Effector CD8-positive, alpha-beta T cell (primary cell): ENCODE results near the gene FAM20C.

Experiments used
- DNase-seq: peaks from one replicate; lab custom pipeline; 2025; lab: John Stamatoyannopoulos, UW

Gene FAM20C

GRCh38 chr7:245574-246295 is 53.4 kb downstream of the FAM20C start:
- DNase-seq = no peak

GRCh38 chr7:246451-246850 is 54.1 kb downstream of the FAM20C start:
- DNase-seq = no peak

DNA sequence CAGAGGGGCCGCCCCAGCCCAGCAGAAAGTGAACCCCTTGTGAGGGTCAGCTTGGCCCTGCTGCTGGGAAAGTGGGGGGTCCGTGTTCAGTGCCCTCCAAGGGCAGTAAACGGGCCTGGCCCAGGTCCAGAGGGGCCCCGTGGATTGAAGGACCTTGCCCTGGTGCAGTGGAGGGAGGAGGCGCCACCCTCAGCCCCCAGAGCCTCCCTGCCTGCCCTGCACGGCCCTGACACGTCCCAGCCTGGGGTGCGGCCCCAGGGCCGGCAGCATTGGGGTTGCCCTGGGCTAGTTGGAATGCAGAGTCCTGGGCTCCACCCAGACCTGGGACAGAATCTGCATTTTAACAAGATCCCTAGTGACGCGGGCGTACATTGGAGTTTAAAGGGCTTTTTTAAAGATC is 54.8 kb downstream of the FAM20C start:
- DNase-seq = no peak

- DNase-seq = no peak
These were observed 55.3 kb downstream of the FAM20C start for GRCh38 chr7:247636-248035.

DNA sequence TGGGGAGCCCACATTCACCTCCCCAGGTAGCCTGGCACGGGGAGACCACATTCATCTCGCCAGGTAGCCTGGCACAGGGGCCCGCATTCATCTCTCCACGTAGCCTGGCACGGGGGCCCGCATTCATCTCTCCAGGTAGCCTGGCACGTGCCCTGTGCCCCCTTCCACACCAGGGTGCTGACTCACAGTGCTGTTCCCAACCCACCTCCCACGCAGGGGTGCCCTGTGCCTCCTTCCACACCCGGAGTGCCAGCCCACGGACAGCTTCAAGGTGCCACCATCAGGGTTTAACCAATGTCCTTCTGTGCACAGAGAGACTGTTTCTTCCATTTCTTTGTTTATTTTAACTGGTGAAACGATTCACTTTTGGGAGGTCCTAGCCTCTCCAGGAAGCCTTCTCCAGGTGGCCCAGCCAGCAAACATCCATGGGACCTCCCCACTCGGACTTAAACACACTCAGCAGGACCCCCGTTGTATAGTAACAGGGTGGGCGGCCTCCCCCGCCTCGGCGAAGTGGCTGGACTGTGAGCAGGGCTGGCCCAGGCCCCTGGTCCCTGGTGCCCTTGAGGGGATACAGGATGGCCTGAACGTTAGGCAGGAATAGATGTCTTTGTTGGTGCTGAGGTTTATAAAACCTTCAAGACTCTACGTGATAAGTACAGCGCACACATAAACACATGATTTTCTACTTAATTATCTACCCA is 56.5 kb downstream of the FAM20C start:
- DNase-seq = no peak

- no peak for DNase-seq
These were observed 57.6 kb downstream of the FAM20C start for GRCh38 chr7:249989-250388.

DNA sequence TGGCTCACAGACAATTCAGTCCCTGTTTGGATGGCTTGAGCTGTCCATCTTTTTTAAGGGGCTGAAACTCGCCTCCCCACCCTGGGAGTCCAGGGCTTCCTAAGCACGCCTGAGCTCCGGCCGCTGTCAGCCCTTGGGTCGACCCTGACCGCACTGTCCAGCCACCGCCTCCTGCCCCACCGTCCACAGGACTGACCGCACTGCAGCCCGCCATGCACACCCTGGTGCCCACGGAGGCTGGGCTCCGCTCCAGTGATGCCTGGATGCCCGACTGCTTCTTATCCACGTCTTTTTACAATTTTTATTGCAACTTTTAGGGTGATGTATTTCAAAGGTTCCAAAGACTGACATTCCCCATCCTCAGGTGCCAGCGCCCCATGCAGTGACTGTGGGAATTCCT is 58.2 kb downstream of the FAM20C start:
- DNase-seq = no peak

DNA sequence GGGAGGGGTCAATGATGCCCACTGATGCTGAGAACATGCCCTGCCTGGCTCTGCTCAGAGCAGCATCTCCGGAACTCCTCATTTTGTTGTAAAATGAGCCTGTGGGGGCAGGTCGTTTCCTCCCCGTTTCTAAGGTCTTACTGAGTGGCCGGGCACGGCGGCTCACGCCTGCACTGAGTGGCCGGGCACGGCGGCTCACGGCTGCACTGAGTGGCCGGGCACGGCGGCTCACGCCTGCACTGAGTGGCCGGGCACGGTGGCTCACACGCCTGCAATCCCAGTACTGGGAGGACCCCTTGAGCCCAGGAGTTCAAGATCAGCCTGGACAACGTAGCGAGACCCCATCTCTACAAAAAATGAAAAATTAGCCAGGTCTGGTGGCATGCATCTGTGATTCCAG is 58.6 kb downstream of the FAM20C start:
- no peak for DNase-seq

DNA sequence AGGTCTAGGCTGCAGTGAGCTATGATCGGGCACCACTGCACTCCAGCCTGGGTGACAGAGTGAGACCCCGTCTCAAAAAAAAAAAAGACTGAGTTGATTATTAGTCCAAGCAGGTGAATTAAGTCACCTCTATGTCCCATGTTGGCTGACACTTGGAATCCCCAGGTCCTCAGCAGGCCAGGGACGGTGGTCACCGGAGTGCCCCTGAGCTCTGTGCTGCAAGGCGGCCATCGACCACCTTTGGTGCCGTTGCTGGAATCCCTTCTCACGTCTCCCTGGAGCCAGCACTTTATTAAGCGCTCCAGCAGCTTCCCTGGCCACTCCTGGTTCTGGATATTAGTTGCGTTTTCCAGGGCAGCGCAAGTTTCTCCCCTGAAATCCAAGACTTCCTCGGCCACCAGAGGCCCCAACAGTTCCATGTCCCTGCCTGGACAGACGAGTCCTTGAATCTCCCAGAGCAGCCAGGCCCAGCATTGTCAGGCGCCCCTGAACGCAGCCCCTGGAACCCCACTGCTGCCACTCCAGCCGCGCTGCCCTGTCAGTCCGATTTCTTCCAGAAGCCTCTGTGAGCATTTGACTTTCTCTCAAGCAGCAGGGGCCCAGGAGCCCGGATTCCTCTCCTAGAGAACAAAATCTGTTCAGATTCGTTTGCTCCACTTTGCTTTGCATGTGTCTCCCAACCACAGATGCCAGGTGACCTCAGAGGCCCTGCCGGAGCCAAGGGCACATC is 59.2 kb downstream of the FAM20C start:
- no peak for DNase-seq

DNA sequence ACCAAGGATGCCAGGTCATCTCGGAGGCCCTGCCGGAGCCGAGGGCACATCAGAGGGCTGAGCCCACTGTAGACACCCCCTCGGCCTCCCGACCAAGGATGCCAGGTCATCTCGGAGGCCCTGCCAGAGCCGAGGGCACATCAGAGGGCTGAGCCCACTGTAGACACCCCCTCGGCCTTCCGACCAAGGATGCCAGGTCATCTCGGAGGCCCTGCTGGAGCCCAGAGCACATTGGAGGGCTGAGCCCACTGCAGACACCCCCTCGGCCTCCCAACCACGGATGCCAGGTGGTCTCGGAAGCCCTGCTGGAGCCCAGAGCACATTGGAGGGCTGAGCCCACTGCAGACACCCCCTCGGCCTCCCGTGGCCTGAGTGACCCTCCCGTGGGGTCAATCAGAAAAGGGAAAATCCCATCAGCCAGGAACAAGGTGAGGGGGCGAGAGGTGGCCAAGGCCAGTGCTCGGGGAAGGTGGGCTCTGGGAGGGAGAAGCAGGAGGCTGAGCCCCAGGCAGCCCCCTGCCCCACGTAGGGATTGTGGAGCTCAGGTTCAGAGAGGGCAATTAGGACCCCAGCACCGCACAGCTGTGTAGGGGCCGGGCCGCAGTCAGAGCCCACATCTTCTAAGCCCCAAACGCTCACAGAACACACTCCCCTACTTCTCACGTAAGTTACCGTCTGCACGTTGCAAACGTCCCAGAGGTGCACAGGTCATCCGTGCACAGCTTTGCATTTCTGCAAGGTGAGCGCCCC is 60.0 kb downstream of the FAM20C start:
- no peak for DNase-seq

- no peak for DNase-seq
These were observed 60.6 kb downstream of the FAM20C start for GRCh38 chr7:252981-253380.

DNA sequence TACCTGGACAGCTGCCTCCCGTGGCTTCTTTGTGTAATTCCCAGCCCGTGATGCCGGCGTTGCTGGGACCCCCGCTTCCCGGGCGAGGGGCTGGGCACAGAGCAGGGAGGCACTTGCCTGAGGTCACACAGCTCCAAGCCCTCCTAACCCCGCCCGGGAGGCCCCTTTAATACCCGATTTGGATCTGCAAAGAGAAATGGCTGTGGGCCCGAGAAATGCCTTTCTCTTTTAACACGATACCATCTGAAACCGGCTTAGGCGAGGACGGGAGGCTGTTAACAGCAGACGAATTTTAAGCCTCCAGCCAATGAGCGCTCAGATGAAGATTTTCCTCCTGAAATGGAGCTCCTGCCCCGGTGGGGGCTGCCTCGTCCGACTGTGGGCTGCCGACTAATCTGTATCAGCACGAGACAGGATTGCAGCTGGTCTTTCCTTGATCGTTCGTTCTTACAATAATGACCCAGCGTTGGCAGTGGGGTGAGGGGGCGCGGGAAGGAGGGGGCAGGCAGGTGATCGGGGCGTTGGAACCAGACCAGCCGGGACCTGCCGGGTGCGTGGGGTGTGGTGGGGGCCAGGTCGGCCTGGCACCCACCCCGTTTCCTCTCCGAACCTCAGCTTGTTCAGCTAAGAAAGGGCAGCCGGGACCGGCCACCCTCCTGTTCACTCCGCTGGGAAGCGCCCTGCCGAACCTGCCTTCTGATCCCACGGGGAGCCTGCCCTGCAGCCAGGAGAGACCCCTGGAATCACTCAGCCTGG is 61.4 kb downstream of the FAM20C start:
- DNase-seq = no peak

- DNase-seq = no peak
These were observed 62.1 kb downstream of the FAM20C start for GRCh38 chr7:254337-255037.

- no peak for DNase-seq
These were observed 62.7 kb downstream of the FAM20C start for GRCh38 chr7:255038-255435.

- DNase-seq = no peak
These were observed 63.5 kb downstream of the FAM20C start for GRCh38 chr7:255721-256361.

- DNase-seq = no peak
These were observed 64.1 kb downstream of the FAM20C start for GRCh38 chr7:256461-256940.

DNA sequence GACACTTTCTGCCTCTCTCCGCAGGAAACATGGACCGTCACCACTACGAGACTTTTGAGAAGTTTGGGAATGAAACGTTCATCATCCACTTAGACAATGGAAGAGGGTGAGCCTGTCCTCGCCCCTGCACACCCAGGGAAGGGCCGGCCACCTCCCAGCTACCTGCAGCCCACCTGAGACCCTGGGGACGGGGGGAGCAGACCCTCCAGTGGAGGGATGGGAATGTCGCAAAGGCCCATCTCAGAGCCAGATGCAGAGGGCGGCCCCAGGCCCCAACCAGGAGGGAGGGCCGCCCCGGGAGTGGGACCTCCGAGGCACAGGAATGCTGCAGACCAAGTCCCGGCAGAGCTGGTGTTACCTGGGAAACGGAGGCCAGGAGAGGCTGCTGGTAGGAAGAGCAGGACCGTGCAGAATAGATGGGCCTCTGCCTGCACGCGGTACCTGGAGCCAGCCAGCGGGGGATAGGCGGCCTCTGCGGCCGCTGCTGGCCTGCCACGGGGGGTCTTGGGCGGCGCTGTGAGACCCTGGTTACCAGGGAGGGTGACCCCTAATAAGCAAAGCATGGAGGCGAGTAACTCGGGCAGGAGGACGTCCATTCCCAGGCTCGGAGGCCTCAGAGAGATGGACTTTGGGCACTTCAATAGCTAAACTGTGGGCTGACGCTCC is 64.7 kb downstream of the FAM20C start:
- DNase-seq = no peak

DNA sequence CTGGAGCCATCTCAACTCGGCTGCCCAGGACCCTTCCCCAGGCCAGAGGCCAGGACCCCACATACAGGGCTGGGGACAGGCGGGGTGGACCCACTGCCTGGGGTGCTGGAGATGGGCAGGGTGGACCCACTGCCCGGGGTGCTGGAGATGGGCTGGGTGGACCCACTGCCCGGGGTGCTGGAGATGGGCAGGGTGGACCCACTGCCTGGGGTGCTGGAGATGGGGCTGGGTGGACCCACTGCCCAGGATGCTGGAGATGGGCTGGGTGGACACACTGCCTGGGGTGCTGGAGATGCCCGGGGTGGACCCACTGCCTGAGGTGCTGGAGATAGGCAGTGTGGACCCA is 65.2 kb downstream of the FAM20C start:
- no peak for DNase-seq

- no peak for DNase-seq
These were observed 66.3 kb downstream of the FAM20C start for GRCh38 chr7:258476-259190.
